Activated CD8-positive, alpha-beta memory T cell treated with anti-CD3 and anti-CD28 coated beads, Interleukin-2, amount 50 U/mL, for 1 hour (primary cell): ENCODE measurements around the gene EXOC6B.

Experiments used
- DNase-seq: peaks from one replicate; pipeline ENCODE4 v3.0.0-alpha.2; 2020; ENCODE audit errors: extremely low read depth

Gene EXOC6B

DNA sequence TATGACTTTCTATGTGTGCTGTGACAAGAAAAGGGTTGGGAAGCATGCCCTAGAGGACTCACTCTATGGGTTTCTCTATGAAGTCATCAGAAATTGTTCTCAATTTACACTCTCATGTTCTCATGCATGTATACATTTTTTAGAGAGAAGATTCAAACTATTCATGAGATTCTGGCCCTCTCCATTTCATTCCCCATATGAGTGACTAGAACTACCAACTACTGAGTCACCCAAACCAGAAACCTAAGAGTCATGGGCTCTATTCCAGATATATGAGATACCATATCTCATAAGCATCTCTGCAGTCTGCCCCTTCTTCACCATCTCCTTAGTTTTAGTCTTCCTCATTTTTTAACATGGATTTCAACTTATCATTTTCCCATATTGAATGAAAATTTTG is 87.7 kb downstream of the EXOC6B start:
- DNase-seq, result no peak

DNA sequence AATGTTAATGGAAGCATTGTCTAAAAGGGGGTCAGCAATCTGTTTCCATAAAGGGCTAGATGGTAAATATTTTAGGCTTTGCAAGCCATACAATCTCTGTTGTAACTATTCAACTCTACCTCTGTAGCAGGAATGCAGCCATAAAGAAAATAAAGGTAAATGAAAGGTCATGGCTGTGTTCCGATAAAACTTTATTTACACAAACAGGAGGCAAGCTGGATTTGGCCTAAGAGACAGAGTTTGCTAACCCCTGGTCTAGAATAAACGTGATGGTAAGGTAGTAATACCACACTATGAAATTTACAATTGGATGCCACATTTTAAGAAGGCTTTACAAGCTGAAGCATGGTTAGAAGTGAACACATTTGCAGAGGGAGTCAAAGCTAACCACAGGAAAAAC is 91.4 kb downstream of the EXOC6B start:
- DNase-seq, result no peak

DNA sequence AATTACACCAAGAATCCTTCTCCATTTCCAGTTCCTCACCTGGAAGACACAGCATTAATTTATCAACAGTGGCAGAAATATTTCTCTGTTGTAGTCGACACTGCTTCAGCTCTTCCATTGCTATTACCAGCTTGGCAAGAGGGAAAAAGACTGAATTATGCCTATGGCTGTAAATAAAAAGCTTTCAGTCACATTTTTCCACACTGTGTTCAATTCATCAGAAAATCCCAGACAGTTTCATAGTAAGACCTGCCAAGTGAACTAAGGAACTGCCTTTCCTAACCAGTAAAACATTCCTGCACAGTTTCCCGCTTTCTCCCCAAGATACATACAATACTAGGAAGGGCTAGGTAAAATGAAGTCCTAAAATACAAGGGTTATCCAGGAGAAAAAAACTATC is 94.7 kb downstream of the EXOC6B start:
- DNase-seq, result no peak

DNA sequence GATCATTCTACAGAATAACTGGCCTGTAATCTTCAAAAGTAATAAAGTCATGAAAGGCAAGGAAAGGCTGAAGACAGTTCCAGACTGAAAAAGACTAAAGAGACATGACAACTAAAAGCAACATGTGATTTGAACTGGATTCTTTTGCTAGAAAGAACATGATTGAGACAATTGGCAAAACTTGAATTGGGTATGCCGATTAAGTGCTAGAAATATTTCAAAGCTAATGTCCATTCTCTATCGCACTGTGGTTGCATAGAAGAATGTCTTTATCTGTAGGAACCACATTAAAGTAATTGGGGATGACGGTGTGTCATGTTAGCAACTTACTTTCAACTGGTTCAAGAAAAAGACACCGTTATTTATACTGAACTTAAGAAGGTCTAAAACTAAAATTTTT is 98.5 kb downstream of the EXOC6B start:
- no peak for DNase-seq

DNA sequence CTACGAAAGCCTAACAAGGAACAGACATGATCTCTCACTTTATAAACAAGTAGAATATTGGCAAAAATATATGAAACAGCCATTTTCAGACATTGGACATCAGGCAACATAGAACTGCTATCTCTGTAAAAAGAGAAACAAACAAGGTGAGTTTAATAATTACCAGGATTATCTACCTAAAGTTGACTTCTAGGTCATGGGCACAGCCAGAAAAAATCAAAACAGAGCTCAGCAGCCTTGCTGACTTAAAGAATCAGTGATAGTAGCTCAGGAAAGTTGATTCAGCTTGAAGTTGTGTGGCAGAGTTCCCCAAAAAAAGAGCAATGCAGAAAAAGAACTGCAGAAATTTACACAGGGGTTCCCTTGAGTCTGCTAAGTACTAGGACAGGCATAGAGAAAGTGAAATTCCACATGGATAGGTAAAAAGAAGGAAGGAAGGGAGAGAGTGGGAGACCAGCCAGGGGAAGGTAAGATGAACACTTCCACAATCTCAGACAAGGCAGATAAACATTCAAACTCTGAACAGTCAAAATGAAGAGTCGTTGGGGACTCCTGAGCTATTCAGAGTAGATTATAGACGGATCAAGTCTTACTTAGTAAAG is 102.0 kb downstream of the EXOC6B start:
- DNase-seq, result no peak

DNA sequence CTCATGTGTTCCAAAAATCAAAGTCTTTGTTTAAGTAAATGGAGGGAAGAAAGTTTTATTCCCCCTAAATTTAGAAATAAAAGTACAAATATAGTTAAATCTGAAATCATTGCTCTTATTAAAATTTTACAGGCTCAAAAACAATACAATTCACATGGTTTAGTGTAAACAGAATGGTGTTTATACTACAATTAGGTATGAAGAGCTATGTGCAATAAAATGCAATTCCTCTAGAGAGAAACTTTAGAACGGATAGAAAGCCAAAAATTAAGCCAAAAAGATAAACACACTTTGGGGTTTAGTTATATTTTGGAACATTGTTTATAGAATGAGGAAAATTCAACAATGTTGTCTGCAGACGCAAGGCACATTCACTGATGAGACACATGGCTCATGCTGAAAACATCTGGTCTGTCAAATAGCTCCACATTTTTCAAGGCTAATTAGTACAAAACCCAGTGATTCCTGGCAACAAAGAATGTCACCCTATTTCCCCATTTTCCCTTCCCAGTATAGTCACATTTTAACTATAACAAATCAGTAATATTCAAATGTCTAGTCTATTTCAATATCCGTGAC is 103.3 kb downstream of the EXOC6B start:
- no peak for DNase-seq

DNA sequence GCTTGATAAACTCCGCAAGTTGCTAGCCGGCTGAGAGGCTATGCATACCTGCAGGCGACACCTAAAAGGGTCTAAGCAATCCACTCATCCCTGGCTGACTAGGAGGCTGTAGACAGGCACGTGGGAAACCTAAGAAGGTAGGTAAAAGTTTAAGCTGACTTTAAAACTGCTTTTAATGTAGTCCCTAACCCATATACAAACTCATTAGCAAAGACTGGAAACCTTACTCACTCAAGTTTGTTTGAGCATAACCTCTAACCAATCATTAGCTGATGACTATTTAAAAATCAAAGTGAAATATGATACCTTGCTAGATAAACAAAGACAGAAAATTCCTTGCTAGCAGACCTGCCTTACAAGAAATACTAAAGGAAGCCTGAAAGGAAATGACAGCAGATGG is 106.4 kb downstream of the EXOC6B start:
- DNase-seq, result no peak

DNA sequence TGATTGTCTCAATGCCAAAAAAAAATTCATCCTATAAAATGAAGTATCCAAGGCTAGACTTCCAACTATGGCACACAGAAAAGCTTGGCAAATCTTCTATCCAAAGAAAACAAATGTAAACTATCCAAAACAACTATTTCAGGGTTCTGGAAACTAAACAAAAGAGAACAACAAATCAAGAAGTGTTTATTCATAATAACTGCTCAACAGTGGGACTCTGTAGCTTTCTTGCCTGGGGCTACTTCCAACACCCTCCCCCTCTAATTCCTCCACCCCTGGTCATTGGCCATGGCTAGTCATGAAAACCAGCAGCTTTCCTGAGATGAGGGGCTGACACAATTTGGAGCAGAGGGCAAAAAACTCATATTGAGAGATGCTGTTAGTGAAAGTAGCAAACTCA is 107.0 kb downstream of the EXOC6B start:
- DNase-seq, result no peak

DNA sequence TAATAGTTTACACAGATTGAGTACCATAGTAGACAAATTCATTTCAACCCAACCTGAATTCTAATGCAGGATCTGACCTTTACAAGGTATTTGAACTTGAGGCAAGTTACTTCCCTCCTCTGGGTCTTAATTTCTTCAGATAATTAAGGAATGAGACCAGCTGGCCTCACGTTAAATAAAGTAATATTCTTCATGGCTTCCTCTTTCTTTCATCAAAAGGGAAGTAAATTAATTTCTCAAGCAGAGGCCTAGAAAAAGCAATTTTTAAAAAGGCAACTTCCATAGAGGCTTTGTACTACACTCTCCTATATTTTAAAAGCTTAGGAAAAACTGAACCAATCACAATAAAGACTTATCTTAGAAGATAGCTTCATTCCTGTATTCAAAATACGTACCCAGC is 109.2 kb downstream of the EXOC6B start:
- DNase-seq, result no peak

DNA sequence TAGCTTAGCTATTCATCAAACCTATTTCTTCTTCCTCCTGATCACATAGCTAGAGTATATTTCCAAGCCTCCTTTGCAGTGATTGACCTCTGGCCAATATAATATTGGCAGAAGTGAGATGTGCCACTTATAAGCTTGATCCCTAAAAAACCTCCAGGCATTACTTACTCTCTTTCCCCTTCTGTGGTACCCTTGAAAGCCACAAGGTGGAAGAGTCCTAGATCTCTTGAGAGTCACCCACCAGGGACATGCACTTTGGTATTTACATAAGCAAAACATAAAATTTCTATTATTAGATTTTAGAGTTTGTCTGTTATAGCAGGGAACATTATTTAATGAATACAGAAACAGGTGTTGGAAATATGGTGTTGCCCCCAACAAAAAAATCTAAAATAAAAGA is 112.0 kb downstream of the EXOC6B start:
- no peak for DNase-seq

DNA sequence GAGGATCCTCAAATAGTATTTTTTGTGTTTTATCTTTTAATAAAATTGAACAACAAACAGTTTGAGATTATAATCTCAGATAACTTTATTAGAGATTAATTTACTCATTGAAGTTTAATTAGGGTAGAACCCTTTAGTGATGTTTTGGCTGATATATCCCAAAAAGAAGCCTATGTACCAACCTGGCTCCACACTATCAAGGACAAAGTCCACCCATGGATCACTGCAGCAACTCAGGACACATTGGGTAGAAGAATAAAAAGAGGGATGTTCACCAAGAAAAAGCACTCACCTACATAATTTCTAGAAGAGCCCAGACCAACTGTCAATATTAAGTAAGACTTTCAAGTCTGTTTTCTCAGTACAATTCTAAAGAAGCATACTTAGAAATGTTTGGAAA is 112.9 kb downstream of the EXOC6B start:
- DNase-seq, result no peak

DNA sequence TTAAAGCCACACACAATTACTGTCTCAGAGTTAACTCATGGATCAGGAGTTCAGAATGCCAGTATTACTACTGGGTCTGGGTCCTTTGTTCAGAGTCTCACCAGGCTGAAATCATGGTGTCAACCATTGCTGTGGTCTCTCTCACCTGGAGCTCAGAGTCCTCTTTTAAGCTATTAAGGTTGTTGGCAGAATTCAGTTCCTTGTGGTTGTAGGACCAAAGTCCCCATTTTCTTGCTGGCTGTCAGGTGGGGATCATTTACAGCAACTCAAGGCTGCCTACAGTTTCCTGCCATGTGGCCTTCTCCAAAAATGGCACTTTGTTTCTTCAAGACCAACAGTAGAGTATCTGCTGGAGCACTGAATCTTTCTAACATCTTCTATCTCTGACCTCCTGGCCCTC is 113.5 kb downstream of the EXOC6B start:
- no peak for DNase-seq

DNA sequence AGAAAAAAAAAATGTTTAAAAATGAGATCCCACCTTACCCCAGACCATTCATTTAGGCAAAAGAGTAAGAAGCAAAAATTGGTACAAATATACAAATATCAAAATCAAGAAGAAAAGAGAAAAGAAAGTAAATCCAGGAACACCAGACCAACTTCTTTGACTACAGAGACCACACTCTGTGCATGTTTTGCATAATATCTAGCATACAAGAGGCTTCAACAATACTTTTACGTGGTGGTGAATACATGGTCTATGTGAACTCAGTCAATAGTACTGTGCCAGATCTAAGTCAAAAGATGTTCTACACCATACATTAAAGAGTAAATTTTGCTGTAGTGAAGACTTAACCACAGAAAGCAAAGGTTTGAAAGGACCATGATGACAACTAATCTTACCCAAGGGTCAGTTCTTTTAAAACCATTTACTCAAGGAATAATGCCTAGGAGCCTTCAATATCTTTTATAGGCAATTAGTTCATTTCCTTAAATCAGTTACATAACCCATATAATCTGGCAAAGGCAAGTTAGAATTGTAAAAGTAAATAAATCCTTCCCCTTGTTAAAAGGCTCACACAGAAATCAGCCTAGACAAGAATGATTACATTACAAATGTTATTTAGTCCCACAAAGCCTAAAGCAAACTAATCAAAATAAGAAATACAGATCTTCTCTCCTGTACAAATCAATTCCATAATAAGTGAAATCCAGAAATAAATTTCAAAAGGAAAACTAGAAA is 115.2 kb downstream of the EXOC6B start:
- no peak for DNase-seq

DNA sequence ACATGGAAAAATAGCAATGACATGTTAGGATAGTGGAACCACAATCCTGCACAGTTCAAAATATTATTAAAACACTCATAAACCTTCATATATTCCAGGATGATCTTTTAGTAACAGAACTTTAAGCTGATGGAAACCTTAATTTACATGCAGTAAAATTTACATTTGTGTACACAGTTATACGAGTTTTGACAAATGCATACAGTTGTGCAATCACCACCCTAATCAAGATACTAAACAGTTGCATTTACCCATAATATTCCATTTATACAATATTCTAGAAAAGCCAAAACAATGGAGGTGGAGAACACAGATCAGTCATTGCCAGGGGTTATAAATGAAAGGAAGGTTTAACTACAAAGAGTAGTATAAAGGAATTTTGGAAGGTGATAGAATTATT is 117.6 kb downstream of the EXOC6B start:
- no peak for DNase-seq

DNA sequence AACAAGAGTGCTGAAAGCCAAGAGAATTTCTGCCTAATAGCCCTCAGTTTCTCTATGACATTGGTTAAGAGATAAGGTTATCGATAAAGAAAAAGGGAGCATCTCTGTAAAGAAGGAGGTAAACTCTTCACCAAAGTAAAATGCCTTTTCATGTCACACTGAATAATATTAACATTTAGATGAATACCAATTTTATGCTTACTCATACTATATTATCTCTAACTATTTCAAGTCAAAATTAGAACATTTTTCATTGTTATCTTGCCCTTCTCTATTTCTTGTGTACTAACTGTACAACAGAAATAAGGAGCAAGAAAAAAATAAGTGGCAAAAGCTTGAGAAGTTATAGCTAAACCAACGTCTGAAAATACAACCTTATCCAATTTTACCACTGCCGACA is 127.5 kb downstream of the EXOC6B start:
- DNase-seq, result no peak

DNA sequence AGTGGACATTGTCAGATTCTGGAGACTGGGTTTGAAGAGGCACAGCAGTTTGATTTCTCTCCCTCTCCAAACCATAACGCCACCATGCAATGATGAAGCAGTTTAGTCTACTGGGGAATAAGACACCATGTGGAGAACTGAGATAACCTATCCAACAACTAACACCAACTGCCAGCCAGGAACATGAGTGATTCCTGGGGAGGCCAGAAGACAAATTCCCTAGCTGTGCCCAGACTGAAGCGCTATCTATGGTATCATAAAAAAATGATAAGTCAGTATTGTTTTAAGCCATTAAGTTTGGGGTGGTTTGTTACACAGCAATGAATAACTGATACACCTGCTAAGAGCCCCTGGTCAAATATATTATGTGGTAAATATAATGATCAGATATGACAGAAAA is 129.3 kb downstream of the EXOC6B start:
- DNase-seq, result no peak

DNA sequence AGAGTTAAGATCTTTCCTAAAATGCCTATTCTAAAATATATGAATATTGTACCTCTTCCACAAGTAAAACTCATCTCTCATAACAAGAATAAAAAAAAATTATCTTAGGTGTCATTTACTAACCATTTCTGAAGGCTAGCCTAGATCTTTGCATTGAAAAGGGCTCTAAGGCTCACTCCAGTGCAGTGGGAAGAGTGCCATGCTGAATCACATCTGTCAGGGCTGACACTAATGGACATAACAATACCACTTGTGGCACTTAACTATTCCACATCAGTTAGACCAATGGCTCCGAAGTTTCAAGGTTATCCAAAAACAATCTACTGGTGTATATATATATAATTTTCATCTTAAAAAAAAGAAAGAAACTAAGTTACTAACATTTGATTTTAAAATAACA is 130.2 kb downstream of the EXOC6B start:
- no peak for DNase-seq

DNA sequence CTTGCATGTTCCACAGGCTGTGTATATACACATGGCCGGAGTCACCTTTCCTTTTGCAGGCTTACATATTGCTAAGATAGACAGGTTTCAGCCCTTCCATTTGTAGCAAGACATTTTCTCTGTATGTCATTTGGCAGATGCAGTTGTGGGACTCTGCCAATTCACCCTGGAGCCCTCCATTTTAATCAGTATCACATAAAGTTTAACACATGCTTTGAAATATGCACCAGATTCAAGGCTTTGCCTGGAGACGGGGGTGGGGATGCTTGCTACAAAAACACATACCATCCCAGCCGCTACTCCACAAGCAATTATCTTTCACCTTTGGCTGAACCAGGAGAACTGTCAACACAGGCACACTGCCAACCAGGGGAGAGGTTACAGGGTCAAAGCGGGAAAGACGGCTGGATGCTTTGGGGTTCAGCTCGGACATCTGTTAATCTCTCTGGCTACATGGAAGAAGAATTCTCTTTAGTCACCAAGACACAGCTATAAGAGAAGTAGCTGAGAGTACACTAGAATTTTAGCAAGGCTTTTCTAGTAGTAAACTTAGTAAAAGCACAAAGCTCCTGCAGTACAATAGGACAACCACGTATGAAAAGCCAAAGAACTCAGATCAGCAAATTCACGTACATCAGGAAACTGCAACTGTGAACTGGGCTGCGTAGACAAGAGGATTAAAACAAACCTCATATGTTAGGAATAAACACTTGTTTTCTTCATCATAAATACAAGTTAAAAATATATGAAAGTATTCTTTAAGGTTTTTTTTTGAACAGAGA is 130.9 kb downstream of the EXOC6B start:
- DNase-seq, result no peak

DNA sequence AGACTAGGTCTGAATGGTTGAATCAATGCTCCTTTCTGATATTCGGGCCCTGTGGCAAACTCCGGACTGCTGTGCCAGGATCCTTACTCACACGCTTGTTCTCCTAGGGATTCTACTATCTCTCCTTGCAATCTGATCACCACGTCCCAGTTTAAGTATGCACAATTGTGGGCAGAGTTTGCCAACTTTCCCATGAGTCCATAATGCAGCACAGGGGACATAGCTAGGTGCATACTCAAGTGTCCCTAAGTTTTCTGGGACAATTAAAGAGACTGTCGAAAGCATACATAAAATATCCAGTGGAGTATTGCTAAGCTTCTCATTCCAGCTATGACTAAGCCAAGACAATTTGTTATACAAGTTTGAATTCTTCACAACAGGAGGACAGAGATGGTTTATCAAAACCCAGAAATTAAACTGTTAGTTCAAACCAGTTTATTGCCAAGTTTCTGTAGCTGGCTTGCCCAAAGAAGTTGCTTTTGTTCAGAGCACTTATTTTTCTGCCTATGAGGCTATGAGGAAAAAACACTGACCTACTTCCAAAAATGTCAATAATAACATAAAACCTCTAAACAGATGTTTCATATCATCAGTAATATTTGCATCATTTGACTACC is 136.1 kb downstream of the EXOC6B start:
- DNase-seq, result no peak

DNA sequence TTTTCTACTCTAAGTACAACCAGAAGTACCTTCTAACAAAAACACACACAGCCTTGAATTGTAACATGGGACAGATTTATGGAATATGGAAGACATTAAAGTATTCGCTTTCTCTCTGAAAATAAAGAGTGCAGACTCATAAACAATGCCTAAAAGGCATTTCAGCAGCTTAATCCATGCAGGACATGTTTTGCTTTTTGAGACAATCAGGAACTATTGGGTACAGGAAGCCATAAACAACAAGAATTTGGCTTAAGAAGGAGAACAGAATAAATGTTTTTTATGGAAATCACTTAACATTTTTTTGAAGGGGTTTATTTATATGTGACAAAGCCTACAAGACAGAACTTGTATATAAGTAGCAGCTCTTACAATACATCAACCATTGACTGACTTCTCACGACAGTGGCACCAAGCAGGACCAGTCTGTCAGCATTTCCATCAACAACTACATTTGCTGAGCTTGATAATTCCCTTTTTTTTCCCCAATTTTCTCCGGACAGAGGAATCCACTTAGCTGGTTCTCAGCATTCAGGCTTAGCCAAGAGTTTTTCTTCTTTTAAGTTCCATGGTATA is 140.1 kb downstream of the EXOC6B start:
- DNase-seq, result no peak

DNA sequence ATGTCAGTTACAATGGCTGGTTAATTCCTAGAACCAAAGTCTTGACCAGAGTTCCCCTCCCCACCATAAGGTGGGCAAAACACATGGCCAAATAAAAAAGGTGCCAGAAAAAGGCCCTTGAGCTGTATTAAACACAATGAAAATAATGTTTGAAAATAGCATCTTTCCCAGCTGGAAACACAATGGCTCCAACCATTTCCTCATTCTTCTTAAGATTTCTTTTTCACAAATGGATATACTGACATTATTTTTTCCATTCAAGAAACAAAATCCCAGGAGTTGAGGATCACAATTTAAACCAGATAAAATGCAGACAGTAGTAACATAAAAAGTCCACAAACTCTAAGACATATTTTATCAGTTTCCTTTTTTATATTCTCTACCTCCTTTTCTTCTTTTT is 143.8 kb downstream of the EXOC6B start:
- no peak for DNase-seq
